DND-41 (cell line): ENCODE results near the gene NINL.

Experiments used
- ATAC-seq: fragments of 200-7000 bp; cut with Tn5 transposase; 3 replicates; pipeline ENCODE4 v1.9.1; 2021; ENCODE audit warnings: low read depth; ENCODE audit not compliant: insufficient read depth
- DNase-seq: peaks from one replicate; pipeline ENCODE4 v3.0.0-alpha.2; 2020
- H2AFZ ChIP-seq: 2 replicates; pipeline ENCODE4 v1.6.0; 2012; ENCODE audit warnings: low read depth, low read length
- H3K27ac ChIP-seq: 2 replicates; pipeline ENCODE4 v1.5.1; 2012; ENCODE audit warnings: low read length, inconsistent platforms
- H3K27me3 ChIP-seq: fragments of 200-600 bp; sonication (generic); 2 replicates; pipeline ENCODE4 v1.6.0; 2012; ENCODE audit warnings: low read length, mild to moderate bottlenecking, inconsistent platforms; ENCODE audit not compliant: insufficient read depth, poor library complexity
- H3K36me3 ChIP-seq: 2 replicates; pipeline ENCODE4 v1.5.1; 2012; ENCODE audit warnings: low read length, inconsistent platforms; ENCODE audit not compliant: insufficient read depth
- H3K4me1 ChIP-seq: 2 replicates; pipeline ENCODE4 v1.5.1; 2012; ENCODE audit warnings: mild to moderate bottlenecking, low read length; ENCODE audit not compliant: insufficient read depth
- H3K4me2 ChIP-seq: 2 replicates; pipeline ENCODE4 v1.6.0; 2012; ENCODE audit warnings: mild to moderate bottlenecking, moderate library complexity, low read length, inconsistent platforms; ENCODE audit not compliant: insufficient read depth
- H3K4me3 ChIP-seq, 2 experiments: fragments of 200-600 bp in 1 of 2; shearing (Covaris generic) in 1 of 2; 2 replicates each; pipeline ENCODE4 v1.5.1; 2012 to 2016; ENCODE audit warnings: inconsistent platforms in 2 of 2, low read length in 2 of 2, mild to moderate bottlenecking in 2 of 2, low read depth in 1 of 2, moderate library complexity in 1 of 2
- H3K79me2 ChIP-seq: 2 replicates; pipeline ENCODE4 v1.6.0; 2012; ENCODE audit warnings: low read length, inconsistent platforms; ENCODE audit not compliant: insufficient read depth
- H3K9ac ChIP-seq: 2 replicates; pipeline ENCODE4 v1.6.0; 2012; ENCODE audit warnings: low read depth, mild to moderate bottlenecking, inconsistent platforms, low read length, moderate library complexity
- H3K9me3 ChIP-seq: 2 replicates; pipeline ENCODE4 v1.5.1; 2012; ENCODE audit warnings: low read length, moderate library complexity, mild to moderate bottlenecking, inconsistent platforms; ENCODE audit not compliant: insufficient read depth, severe bottlenecking
- H4K20me1 ChIP-seq: 2 replicates; pipeline ENCODE4 v1.6.0; 2012; ENCODE audit warnings: low read length; ENCODE audit not compliant: insufficient read depth
- EZH2 ChIP-seq: IDR thresholded peaks from 3 replicates; pipeline ENCODE4 v1.6.1; 2012; ENCODE audit warnings: borderline replicate concordance, low read depth, mild to moderate bottlenecking, moderate library complexity, low read length, inconsistent platforms; ENCODE audit not compliant: severe bottlenecking
- TF ChIP-seq, protein P1 (sequence below): IDR thresholded peaks from 2 replicates; pipeline ENCODE4 v1.5.1; 2012; ENCODE audit warnings: borderline replicate concordance, low read length, moderate library complexity, mild to moderate bottlenecking; ENCODE audit not compliant: poor library complexity, severe bottlenecking; ENCODE audit errors: extremely low read depth

NINL gene

DNA sequence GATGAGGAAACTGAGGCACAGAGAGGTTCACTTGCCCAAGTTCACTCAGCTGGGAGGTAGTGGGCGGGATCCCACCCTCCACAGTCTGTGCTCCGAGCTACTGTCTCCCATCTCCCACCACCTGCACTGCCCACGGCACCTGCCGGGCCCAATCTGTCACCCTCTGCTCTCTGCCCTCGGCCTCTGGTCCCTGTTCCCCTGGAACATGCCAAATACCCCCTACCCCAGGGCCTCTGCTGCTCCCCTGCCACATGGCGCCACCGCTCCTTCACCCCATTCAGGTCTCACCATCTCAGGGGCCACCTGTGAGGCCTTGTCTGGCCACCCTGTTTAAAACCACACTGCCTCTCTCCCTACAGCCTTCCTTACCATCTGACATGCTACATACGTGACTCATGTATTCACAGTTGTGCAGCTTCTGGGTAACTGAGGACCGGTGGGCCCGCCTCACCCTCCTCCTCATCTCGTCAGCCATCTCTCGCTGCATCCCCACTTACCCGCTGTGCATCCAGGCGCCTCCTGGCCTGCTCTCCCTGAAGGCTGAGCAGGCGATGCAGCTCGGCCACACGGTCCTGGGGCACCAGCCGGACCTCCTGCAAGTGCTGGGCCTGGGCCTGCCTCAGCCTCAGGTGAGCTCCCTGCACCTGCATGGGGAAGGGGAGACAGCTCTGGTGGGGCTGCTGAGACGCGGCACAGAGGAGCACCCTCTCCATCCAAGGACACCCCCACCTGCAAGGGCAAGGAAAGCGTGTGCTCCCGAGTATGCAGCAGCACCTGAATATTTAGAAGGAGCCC lies 127.2 kb downstream of the NINL start:
- Histone ChIP-seq H3K27ac (no peak overlapping the region), H3K36me3 (peaks cover 62% of the 10 kb centered on the region), H3K9me3 (no peaks in the 10 kb centered on the region), H3K4me3 (no peak overlapping the region), H3K4me1 (no peaks in the 10 kb centered on the region), H4K20me1 (no peaks in the 10 kb centered on the region), H3K79me2 (no peaks in the 10 kb centered on the region), H3K4me2 (no peak overlapping the region), H3K9ac (no peak overlapping the region), H3K27me3 (no peaks in the 10 kb centered on the region), H2AFZ (no peak overlapping the region)
- ATAC-seq = no peak
- DNase-seq = no peak
- TF ChIP-seq EZH2 = no peak
- TF ChIP-seq, protein P1, sequence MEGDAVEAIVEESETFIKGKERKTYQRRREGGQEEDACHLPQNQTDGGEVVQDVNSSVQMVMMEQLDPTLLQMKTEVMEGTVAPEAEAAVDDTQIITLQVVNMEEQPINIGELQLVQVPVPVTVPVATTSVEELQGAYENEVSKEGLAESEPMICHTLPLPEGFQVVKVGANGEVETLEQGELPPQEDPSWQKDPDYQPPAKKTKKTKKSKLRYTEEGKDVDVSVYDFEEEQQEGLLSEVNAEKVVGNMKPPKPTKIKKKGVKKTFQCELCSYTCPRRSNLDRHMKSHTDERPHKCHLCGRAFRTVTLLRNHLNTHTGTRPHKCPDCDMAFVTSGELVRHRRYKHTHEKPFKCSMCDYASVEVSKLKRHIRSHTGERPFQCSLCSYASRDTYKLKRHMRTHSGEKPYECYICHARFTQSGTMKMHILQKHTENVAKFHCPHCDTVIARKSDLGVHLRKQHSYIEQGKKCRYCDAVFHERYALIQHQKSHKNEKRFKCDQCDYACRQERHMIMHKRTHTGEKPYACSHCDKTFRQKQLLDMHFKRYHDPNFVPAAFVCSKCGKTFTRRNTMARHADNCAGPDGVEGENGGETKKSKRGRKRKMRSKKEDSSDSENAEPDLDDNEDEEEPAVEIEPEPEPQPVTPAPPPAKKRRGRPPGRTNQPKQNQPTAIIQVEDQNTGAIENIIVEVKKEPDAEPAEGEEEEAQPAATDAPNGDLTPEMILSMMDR = no peak

DNA sequence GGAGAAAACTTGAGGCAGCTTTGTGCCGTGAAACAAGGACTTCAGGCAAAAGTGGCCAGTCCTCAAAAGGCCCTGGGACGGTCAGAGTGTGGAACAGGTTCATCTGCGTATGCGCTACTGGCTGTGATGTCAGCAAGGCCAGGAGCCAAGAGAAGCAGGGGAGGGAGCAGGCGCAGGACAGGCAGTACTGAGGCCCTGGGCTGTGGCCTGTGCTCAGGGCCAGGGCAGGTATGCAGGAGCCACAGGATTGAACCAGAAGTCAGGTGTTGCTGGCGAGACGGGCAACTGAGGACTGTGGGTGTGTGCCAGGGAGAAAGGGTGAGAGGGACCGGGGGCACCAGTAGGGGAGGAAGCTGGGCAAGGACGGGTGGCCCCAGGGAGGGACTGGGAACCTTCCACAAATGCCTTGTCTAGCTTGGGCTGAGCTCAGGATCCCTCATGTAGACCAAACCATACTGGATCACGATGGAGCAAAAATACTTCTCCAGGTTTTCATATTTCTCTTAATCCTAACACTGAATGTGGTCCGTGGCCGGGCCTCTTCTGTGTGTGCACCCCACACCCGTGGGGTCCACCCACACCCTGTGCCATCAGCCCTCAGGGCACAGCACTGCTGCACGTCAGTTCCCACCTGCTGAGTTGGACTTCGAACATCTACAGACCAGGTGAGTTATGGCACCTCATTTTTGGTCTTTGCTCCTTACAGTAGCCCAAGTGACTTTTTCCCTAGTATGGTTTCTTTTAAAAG lies 131.0 kb downstream of the NINL start:
- Histone ChIP-seq H3K79me2 (no peaks in the 10 kb centered on the region), H3K4me1 (no peaks in the 10 kb centered on the region), H2AFZ (no peak overlapping the region), H3K27ac (no peak overlapping the region), H3K27me3 (no peaks in the 10 kb centered on the region), H3K9me3 (no peaks in the 10 kb centered on the region), H4K20me1 (no peaks in the 10 kb centered on the region), H3K36me3 (peaks cover 45% of the 10 kb centered on the region), H3K4me3 (no peak overlapping the region), H3K9ac (no peak overlapping the region), H3K4me2 (no peak overlapping the region)
- DNase-seq (no peak), ATAC-seq (peak; percentile 17; the same call in 1 of the 3 replicates)
- TF ChIP-seq, protein P1 = no peak
- no peak for TF ChIP-seq EZH2

DNA sequence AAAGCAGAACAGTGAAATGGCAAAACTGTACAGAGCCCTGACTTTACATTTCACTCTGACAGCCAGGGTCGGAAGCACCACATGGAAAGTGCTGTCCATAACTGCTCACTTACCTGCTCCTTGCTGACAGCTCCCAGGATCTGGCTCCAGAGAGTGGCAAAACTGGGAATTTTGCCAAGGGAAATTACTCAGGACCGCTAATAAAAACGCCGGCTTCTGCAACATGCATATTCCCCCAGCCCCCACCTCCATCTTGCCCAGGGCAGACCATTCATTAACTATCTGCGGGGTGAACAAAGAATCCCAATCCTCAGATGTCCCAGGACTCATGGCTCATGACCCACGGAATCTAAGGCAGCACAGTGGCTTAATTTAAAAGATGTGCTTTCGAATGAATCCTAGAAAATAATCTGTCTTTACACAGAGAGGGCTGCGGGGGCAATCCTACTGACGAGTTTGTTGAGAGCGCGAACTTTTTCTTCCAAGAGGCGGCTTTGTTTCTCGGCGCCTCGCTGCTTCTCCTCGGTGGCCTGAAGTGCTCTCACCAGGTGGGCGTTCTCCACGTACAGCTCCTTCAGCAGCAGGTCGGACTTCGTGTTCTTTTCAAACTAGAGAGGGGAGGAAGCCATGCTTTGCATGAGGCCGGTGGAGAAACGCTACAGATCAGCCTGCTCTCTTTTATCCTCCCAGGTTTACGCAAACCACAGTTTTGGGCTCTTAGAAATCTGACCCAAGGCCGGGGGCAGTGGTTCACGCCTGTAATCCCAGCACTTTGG lies 132.1 kb downstream of the NINL start:
- H3K27me3 ChIP-seq = no peaks in the 10 kb centered on the region
- H2AFZ ChIP-seq = no peak overlapping the region
- H3K36me3 ChIP-seq = peaks cover 48% of the 10 kb centered on the region
- no peak overlapping the region for H3K4me2 ChIP-seq
- H3K9me3 ChIP-seq = no peaks in the 10 kb centered on the region
- H3K9ac ChIP-seq = no peak overlapping the region
- no peak for ATAC-seq
- H3K27ac ChIP-seq = no peak overlapping the region
- DNase-seq = no peak
- no peaks in the 10 kb centered on the region for H3K4me1 ChIP-seq
- H4K20me1 ChIP-seq = no peaks in the 10 kb centered on the region
- TF ChIP-seq EZH2 = no peak
- TF ChIP-seq, protein P1 = no peak
- H3K4me3 ChIP-seq = no peak overlapping the region
- no peaks in the 10 kb centered on the region for H3K79me2 ChIP-seq
